OCI-LY7 (cell line): ENCODE results near the gene SNRNP35.

Source experiments
- EZH2phosphoT487 ChIP-seq: fragments of 200-600 bp; sonication (generic); IDR thresholded peaks from 2 replicates; pipeline ENCODE4 v1.6.1; 2018; ENCODE audit warnings: low read depth, borderline replicate concordance, mild to moderate bottlenecking, mixed run types, antibody characterized with exemption, low read length, moderate library complexity, mixed read lengths
- TF ChIP-seq, protein P1 (sequence below): fragments of 200-600 bp; sonication (generic); conservative IDR thresholded peaks from 2 replicates; pipeline ENCODE4 v1.5.1; 2014; ENCODE audit warnings: mild to moderate bottlenecking, antibody characterized with exemption, low read length, moderate library complexity, mixed read lengths

DNA sequence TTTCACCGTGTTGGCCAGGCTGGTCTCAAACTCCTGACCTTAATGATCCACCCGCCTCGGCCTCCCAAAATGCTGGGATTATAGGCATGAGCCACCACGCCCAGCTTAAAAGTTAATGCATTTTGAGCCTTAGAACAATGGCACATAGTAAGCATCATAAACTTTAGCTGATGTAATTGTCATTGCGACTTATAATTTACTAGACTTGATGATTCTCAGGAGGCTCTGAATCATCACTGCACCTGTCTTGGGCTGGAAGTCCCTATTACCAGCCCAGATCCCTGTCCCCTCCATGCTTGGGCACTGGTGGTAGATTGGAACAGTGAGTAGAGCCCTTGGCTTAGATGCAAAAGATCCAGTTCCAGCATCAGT lies 47.9 kb upstream of the SNRNP35 start:
- TF ChIP-seq, protein P1, sequence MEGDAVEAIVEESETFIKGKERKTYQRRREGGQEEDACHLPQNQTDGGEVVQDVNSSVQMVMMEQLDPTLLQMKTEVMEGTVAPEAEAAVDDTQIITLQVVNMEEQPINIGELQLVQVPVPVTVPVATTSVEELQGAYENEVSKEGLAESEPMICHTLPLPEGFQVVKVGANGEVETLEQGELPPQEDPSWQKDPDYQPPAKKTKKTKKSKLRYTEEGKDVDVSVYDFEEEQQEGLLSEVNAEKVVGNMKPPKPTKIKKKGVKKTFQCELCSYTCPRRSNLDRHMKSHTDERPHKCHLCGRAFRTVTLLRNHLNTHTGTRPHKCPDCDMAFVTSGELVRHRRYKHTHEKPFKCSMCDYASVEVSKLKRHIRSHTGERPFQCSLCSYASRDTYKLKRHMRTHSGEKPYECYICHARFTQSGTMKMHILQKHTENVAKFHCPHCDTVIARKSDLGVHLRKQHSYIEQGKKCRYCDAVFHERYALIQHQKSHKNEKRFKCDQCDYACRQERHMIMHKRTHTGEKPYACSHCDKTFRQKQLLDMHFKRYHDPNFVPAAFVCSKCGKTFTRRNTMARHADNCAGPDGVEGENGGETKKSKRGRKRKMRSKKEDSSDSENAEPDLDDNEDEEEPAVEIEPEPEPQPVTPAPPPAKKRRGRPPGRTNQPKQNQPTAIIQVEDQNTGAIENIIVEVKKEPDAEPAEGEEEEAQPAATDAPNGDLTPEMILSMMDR = no peak
- no peak for TF ChIP-seq EZH2phosphoT487
